ENCODE data around the gene GPC6. TPM values are rescaled to one million over a fixed set of nuclear protein-coding genes. Genes with fewer than 3 reads are reported as not detected.

GPC6 gene
- polyA plus RNA-seq, 1 of the 3 experiments (the other 2 are of a cell fraction) = 6.7 TPM

- no peak for TF ChIP-seq REST (IDR thresholded peaks at IDR 0.05; ENCODE audit: low read depth, low read length)
- no peak for TF ChIP-seq TAF1 (IDR thresholded peaks at IDR 0.05; ENCODE audit: borderline replicate concordance, low read depth, low read length)
- TF ChIP-seq FOSL2 (IDR thresholded peaks at IDR 0.05; ENCODE audit: borderline replicate concordance, low read depth) = no peak
- no peak for TF ChIP-seq CHD2 (IDR thresholded peaks at IDR 0.05; ENCODE audit: low read length, partially characterized antibody)
- no peak for TF ChIP-seq POLR2AphosphoS5 (IDR thresholded peaks at IDR 0.05; ENCODE audit: low read depth, low read length)
- no peak for TF ChIP-seq GABPA (IDR thresholded peaks at IDR 0.05; ENCODE audit: low read depth)
- no peak for TF ChIP-seq SMC3 (IDR thresholded peaks at IDR 0.05; ENCODE audit: low read depth, low read length)
- TF ChIP-seq RFX5 (IDR thresholded peaks at IDR 0.05; ENCODE audit: low read length) = no peak
- no peak for TF ChIP-seq JUND (IDR thresholded peaks at IDR 0.05)
Observed at GRCh38 chr13:93753639-93754038, 527.0 kb downstream of the GPC6 start (continued).

- TF ChIP-seq IRF3 (IDR thresholded peaks at IDR 0.05; ENCODE audit: low read depth, low read length) = no peak
- TF ChIP-seq FOSL2 (IDR thresholded peaks at IDR 0.05; ENCODE audit: borderline replicate concordance, low read depth) = no peak
- no peak for TF ChIP-seq TCF12 (IDR thresholded peaks at IDR 0.05)
- TF ChIP-seq FOXJ3 (CRISPR knock-in tag; IDR thresholded peaks at IDR 0.05) = no peak
- H3K4me3 ChIP-seq (ENCODE audit: low read depth in 2 of 2, low read length in 1 of 2) = no peak overlapping the region
- CTCF ChIA-PET = no interaction called here
Observed at GRCh38 chr13:93755341-93755740, 528.7 kb downstream of the GPC6 start.

More at GRCh38 chr13:93755341-93755740, 528.7 kb downstream of the GPC6 start:
- no peaks in the 10 kb centered on the region for H3K79me2 ChIP-seq (ENCODE audit: insufficient read depth)
- no peak overlapping the region for H2AFZ ChIP-seq (ENCODE audit: low read depth)
- peaks cover 4 to 6% of the 10 kb centered on the region in 2 experiments; a peak in 1 of 4 replicates for H3K4me1 ChIP-seq (ENCODE audit: control insufficient read depth in 1 of 2, insufficient read depth in 2 of 2, low read depth in 1 of 2, low read length in 1 of 2)
- POLR2A ChIA-PET = no interaction called here
- WGBS (ENCODE audit: low lambda C conversion rate) = 55% methylated on average over 1 of the region's 1 CpG
- no peak for DNase-seq
- H3K4me2 ChIP-seq = no peak overlapping the region
- no peaks in the 10 kb centered on the region for H3K27me3 ChIP-seq (ENCODE audit: insufficient read depth)
- no peaks in the 10 kb centered on the region for H3K36me3 ChIP-seq (replicated peaks in 1 of 2; ENCODE audit: control insufficient read depth in 1 of 2, insufficient read depth in 2 of 2, low read length in 1 of 2)
- H3K9me3 ChIP-seq = no peaks in the 10 kb centered on the region
- H3K9ac ChIP-seq = no peak overlapping the region
- H3K9me2 ChIP-seq = no peaks in the 10 kb centered on the region
- no peaks in the 10 kb centered on the region for H4K20me1 ChIP-seq (ENCODE audit: insufficient read depth)
- H3K27ac ChIP-seq (ENCODE audit: low read depth in 2 of 2, low read length in 1 of 2) = no peak overlapping the region
- H3F3A ChIP-seq (replicated peaks; ENCODE audit: insufficient read depth) = no peaks in the 10 kb centered on the region
